NCI-H2029 (cell line): ENCODE results near the gene KCNIP3.
A peak's percentile ranks its signal among the peaks of the same experiment; 100 is the strongest.
"Not testable (repeated sequence)": the region's sequence is repeated elsewhere in the genome, so short reads cannot be mapped to it uniquely, and the experiment has no call there.

Experiments
- DNase-seq: peaks from one replicate; lab custom pipeline; 2025; lab: John Stamatoyannopoulos, UW

Gene KCNIP3

GRCh38 chr2:95296880-95297487, at the start of gene KCNIP3:
KCNIP3 (plus strand) TSS chr2:95297347; CDS start chr2:95297439, 92 bp downstream.
- peak; percentile 79 for DNase-seq

GRCh38 chr2:95258271-95258670, 38.9 kb upstream of the KCNIP3 start:
- DNase-seq, result no peak

- no peak for DNase-seq
Measured at GRCh38 chr2:95260028-95261023, 36.8 kb upstream of the KCNIP3 start.

- DNase-seq, result no peak
Measured at GRCh38 chr2:95261602-95262001, 35.5 kb upstream of the KCNIP3 start.

- no peak for DNase-seq
Measured at GRCh38 chr2:95262896-95263542, 34.1 kb upstream of the KCNIP3 start.

- no peak for DNase-seq
Measured at GRCh38 chr2:95264624-95265023, 32.5 kb upstream of the KCNIP3 start.

- DNase-seq, result no peak
Measured at GRCh38 chr2:95265182-95265581, 32.0 kb upstream of the KCNIP3 start.

- no peak for DNase-seq
Measured at GRCh38 chr2:95266781-95267430, 30.2 kb upstream of the KCNIP3 start.

GRCh38 chr2:95267458-95268210, 29.5 kb upstream of the KCNIP3 start:
- no peak for DNase-seq

GRCh38 chr2:95268211-95269035, 28.7 kb upstream of the KCNIP3 start:
- no peak for DNase-seq

GRCh38 chr2:95269036-95269680, 28.0 kb upstream of the KCNIP3 start:
- no peak for DNase-seq

- not testable (repeated sequence) for DNase-seq
Measured at GRCh38 chr2:95269745-95270144, 27.4 kb upstream of the KCNIP3 start.

- no peak for DNase-seq
Measured at GRCh38 chr2:95270541-95271081, 26.5 kb upstream of the KCNIP3 start.

GRCh38 chr2:95271381-95271971, 25.7 kb upstream of the KCNIP3 start:
- no peak for DNase-seq

- no peak for DNase-seq
Measured at GRCh38 chr2:95272299-95272751, 24.8 kb upstream of the KCNIP3 start.

GRCh38 chr2:95272781-95273180, 24.4 kb upstream of the KCNIP3 start:
- DNase-seq, result no peak

GRCh38 chr2:95273566-95274290, 23.4 kb upstream of the KCNIP3 start:
- DNase-seq, result no peak
